Measurements from ENCODE around the gene FBRS. TPM values are rescaled to one million over a fixed set of nuclear protein-coding genes. Genes with fewer than 3 reads are reported as not detected.

The FBRS gene
- total RNA-seq, 1 experiment from 2014 or later: 18.2 TPM

DNA sequence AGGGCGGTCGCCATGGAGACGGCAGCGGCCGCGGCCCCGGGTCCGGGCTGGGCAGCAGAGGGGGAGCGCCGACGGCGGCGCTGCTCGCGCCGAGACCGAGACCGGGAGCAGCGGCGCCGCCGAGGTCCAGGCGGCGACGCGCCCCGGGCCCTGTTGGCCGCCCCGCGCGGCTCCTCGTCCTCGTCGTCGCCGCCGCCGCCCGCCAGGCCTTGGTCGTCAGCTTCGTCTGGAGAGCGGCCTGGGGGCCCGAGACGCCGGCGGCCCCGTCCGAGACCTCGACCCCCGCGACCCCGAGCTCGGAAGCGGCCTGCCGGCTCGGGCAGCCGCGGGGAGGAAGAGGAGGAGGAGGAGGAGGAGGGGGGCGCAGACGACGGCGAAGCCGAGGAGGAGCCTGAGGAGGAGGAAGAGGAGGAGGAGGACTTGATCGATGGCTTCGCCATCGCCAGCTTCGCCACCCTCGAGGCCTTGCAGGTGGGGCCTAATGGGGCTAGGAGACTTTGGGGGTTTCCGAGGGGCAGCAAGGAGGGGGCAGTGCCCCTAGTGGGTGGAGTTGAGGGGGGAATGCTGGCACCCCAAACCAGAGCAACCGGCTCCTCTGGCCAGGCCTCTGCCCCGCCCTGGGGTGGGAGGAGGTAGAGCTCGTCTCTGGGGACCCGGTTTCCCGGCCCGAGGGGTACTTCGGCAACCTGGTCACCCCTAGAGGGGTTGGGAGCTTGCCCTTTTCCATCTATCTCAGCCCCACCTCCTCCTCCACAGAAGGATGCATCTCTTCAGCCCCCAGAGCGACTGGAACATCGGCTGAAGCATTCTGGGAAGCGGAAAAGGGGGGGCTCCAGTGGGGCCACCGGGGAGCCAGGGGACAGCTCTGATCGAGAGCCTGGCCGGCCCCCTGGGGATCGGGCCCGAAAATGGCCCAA, 1.5 kb downstream of the FBRS start:
- DNase-seq (ENCODE audit: low read depth): peak; percentile 41

GRCh38 chr16:30660424-30661261, 2.4 kb downstream of the FBRS start:
- peak; percentile 21 for DNase-seq (ENCODE audit: low read depth)
- in situ Hi-C loops (cut with HindIII; ENCODE audit: low pct_unique_long_range_greater_than_20kb, low sequenced_read_pairs): no loop called here

More for the DNA sequence above, 1.5 kb downstream of the FBRS start:
- in situ Hi-C loops (cut with HindIII; ENCODE audit: low pct_unique_long_range_greater_than_20kb, low sequenced_read_pairs): no loop called here

DNA sequence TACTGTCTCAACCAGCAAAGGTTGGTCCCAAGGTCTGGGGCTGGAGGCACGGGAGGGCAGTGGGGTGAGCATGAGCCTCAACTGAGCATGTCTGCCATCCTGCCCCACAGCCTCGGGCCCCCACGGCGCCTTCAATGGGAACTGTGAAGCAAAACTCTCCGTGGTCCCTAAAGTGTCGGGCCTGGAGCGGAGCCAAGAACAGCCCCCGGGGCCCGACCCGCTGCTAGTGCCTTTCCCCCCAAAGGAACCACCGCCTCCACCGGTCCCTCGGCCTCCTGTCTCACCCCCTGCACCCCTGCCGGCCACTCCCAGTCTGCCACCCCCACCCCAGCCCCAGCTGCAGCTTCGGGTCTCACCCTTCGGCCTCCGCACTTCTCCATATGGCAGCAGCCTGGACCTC, 4.2 kb downstream of the FBRS start:
- DNase-seq (ENCODE audit: low read depth): no peak
- in situ Hi-C loops (cut with HindIII; ENCODE audit: low pct_unique_long_range_greater_than_20kb, low sequenced_read_pairs): no loop called here

GRCh38 chr16:30663038-30663437, 4.8 kb downstream of the FBRS start:
- DNase-seq (ENCODE audit: low read depth): no peak
- in situ Hi-C loops (cut with HindIII; ENCODE audit: low pct_unique_long_range_greater_than_20kb, low sequenced_read_pairs): no loop called here

- in situ Hi-C loops (cut with HindIII; ENCODE audit: low pct_unique_long_range_greater_than_20kb, low sequenced_read_pairs): no loop called here
- no peak for DNase-seq (ENCODE audit: low read depth)
Observed at GRCh38 chr16:30663820-30664219, 5.6 kb downstream of the FBRS start.

DNA sequence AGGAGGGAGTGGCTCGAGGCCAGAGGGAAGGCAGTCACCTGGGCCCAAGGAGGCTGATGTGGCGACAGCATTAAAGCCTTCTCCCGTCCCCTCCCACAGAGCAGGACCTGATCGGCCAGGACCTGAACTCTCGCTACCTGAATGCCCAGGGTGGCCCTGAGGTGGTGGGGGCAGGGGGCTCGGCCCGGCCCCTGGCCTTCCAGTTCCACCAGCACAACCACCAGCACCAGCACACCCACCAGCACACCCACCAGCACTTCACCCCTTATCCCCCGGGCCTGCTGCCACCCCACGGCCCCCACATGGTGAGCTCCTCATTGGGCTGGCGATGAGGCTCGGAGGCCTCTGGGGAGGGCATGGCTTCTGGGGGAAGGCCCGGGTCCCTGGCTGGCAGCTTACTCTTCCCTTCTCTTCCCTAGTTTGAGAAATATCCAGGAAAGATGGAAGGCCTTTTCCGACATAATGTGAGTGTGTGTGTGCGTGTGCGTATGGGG, 6.4 kb downstream of the FBRS start:
- in situ Hi-C loops (cut with HindIII; ENCODE audit: low pct_unique_long_range_greater_than_20kb, low sequenced_read_pairs): no loop called here
- no peak for DNase-seq (ENCODE audit: low read depth)

GRCh38 chr16:30665155-30665829, 7.1 kb downstream of the FBRS start:
- in situ Hi-C loops (cut with HindIII; ENCODE audit: low pct_unique_long_range_greater_than_20kb, low sequenced_read_pairs): no loop called here
- DNase-seq (ENCODE audit: low read depth): no peak

DNA sequence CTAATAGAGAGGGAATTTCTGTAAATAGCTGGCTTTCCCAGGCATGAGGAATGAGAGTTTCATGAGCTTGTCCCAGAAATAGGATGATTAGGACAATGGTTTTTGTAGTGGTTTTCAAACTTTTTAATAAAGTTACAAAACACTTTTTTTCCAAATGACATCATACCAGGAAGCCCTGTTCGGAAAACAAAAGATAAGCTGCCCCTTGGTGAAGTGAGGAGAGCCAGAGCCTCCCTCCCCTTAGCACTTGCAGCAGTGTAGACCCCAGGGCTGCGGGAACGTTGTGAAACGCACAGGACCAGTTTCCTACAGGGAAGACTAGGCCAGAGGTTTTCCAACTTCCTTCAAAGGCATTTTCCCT, 7.6 kb downstream of the FBRS start:
- DNase-seq (ENCODE audit: low read depth): no peak
- in situ Hi-C loops (cut with HindIII; ENCODE audit: low pct_unique_long_range_greater_than_20kb, low sequenced_read_pairs): no loop called here

- in situ Hi-C loops (cut with HindIII; ENCODE audit: low pct_unique_long_range_greater_than_20kb, low sequenced_read_pairs): no loop called here
Observed at GRCh38 chr16:30666681-30667080, 8.4 kb downstream of the FBRS start.

GRCh38 chr16:30667361-30667905, 9.2 kb downstream of the FBRS start:
- DNase-seq (ENCODE audit: low read depth): no peak
- in situ Hi-C loops (cut with HindIII; ENCODE audit: low pct_unique_long_range_greater_than_20kb, low sequenced_read_pairs): no loop called here

More at GRCh38 chr16:30666681-30667080, 8.4 kb downstream of the FBRS start:
- no peak for DNase-seq (ENCODE audit: low read depth)

- in situ Hi-C loops (cut with HindIII; ENCODE audit: low pct_unique_long_range_greater_than_20kb, low sequenced_read_pairs): no loop called here
- DNase-seq (ENCODE audit: low read depth): no peak
Observed at GRCh38 chr16:30668393-30668792, 10.2 kb downstream of the FBRS start.

- DNase-seq (ENCODE audit: low read depth): no peak
- in situ Hi-C loops (cut with HindIII; ENCODE audit: low pct_unique_long_range_greater_than_20kb, low sequenced_read_pairs): no loop called here
Observed at GRCh38 chr16:30669026-30669902, 11.0 kb downstream of the FBRS start.

DNA sequence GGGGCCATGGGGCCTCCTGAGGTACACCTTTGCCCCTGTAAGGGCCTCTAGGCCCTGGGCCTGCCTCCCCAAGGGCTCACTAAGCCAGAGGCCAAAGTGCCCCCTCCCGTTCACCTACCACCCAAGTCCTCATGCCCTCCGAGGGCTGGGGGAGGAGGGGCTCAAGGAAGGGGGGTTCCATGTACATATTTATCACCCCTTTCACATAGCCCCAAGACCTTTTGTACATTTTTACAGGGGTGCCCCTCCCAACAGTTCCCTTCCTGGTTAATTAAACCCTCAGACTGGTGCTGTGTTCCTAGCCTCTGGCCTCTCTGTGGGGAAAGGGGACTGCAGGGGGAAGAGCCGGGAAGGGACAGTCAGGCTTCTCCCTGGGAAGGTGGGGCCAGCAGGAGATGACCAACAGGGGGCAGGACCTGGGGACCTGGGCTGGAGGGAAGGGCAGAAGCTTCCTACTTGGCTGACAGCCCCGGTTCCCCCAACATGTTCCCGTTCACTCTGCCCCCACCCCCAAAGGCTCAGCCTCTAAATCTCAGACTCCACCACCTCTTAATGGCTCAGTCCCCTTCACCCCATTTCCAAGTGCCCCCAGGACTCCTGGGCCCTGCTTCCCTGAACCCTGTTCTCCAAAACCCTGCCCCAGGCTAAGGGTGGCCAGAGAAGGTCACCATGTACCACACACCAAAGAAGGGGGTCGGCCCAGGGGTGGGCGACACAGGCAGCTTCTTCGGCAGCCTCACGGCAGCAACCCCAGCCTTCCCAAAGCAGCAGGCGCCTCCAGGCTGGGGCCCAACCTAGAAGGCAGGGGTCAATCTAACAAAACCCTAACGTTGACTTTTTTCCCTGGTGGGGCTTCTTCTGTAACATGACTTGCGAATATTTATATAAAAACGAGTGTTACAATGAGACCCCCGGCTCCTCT, 11.9 kb downstream of the FBRS start:
- no peak for DNase-seq (ENCODE audit: low read depth)
- in situ Hi-C loops (cut with HindIII; ENCODE audit: low pct_unique_long_range_greater_than_20kb, low sequenced_read_pairs): no loop called here

- no peak for DNase-seq (ENCODE audit: low read depth)
- in situ Hi-C loops (cut with HindIII; ENCODE audit: low pct_unique_long_range_greater_than_20kb, low sequenced_read_pairs): no loop called here
Observed at GRCh38 chr16:30675143-30675542, 16.9 kb downstream of the FBRS start.

- in situ Hi-C loops (cut with HindIII; ENCODE audit: low pct_unique_long_range_greater_than_20kb, low sequenced_read_pairs): no loop called here
Observed at GRCh38 chr16:30677931-30678585, 19.8 kb downstream of the FBRS start.

DNA sequence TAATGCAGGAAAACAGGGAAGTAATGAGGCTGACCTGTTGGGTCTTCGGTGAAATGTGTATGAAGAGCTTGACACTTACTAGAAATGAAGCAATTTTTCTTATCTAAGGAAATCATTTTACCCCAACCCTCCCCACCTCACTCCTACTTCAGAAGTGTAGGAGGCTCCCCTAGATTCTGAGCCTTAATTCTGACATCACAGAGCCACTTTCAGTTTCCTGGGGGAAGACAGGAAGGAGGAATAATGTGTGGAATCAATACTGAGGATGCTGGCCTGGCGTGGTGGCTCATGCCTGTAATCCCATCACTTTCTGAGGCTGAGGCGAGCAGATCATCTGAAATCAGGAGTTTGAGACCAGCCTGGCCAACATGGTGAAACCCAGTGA, 20.3 kb downstream of the FBRS start:
- no peak for DNase-seq (ENCODE audit: low read depth)
- in situ Hi-C loops (cut with HindIII; ENCODE audit: low pct_unique_long_range_greater_than_20kb, low sequenced_read_pairs): no loop called here

More at GRCh38 chr16:30677931-30678585, 19.8 kb downstream of the FBRS start:
- DNase-seq (ENCODE audit: low read depth): no peak
